HCT116 (cell line): ENCODE measurements around the gene SLC25A52. TPM values are rescaled to one million over a fixed set of nuclear protein-coding genes. Genes with fewer than 3 reads are reported as not detected.

ENCODE experiments used
- ATAC-seq: fragments of 200-7000 bp; cut with Tn5 transposase; 2 replicates; pipeline ENCODE4 v1.9.1; 2020; ENCODE audit warnings: mild to moderate bottlenecking, moderate library complexity
- BruUV-seq: library from RNA; stranded (reverse); fragments of 400-500 nt; replicated peaks from 2 replicates; lab custom pipeline; 2021; lab: Mats Ljungman, UMichigan
- CTCF ChIA-PET: fragments of 300-600 bp; sonication (Branson Sonifier 250); formaldehyde crosslinking; loops from one replicate; lab custom pipeline; 2021; ENCODE audit warnings: antibody characterized with exemption; lab: Charles Lee
- POLR2A ChIA-PET: fragments of 300-600, 350-600 bp; sonication (Branson Sonifier 250); formaldehyde crosslinking; loops from one replicate; lab custom pipeline; 2021; ENCODE audit warnings: antibody characterized with exemption; lab: Charles Lee
- RAD21 ChIA-PET, 2 experiments: fragments of 300-600 bp; sonication (Branson Sonifier 250); formaldehyde crosslinking; loops; one replicate each; lab custom pipeline; 2023; ENCODE audit warnings: low total read pairs in 2 of 2; ENCODE audit not compliant: uncharacterized antibody in 2 of 2, unreplicated experiment in 2 of 2, low non-redundant PET in 1 of 2; lab: Charles Lee
- DNase-seq: peaks from one replicate; pipeline ENCODE4 v3.0.0-alpha.2; 2010; ENCODE audit warnings: low read depth, low spot score
- H2AFZ ChIP-seq: fragments of 200-600 bp; shearing (Covaris generic), sonication (generic); 2 replicates; pipeline ENCODE4 v1.6.1; 2017; ENCODE audit warnings: low read depth, mixed run types, mixed read lengths, antibody characterized with exemption, low read length; ENCODE audit not compliant: poor library complexity, severe bottlenecking
- H3K27ac ChIP-seq: 2 replicates; pipeline ENCODE4 v1.5.1; 2012; ENCODE audit warnings: low read depth, low read length
- H3K27me3 ChIP-seq: fragments of 200-600 bp; sonication (generic); 2 replicates; pipeline ENCODE4 v1.6.1; 2016; ENCODE audit warnings: mixed run types, low read length, mixed read lengths; ENCODE audit not compliant: insufficient read depth
- H3K36me3 ChIP-seq, 2 experiments: fragments of 200-500 bp in 1 of 2; fragments of 200-600 bp in 1 of 2; sonication (Bioruptor generic) in 1 of 2; sonication (generic) in 1 of 2; 2 replicates each; pipeline versions ENCODE4 v1.5.1 to v1.6.1; 2014 to 2016; ENCODE audit warnings: low read length in 2 of 2, inconsistent platforms in 1 of 2, mixed read lengths in 1 of 2, mixed run types in 1 of 2; ENCODE audit not compliant: insufficient read depth in 2 of 2, control insufficient read depth in 1 of 2
- H3K4me1 ChIP-seq, 2 experiments: fragments of 200-600 bp in 1 of 2; sonication (generic) in 1 of 2; 2 replicates each; pipeline versions ENCODE4 v1.5.1 to v1.6.1; 2012 to 2017; ENCODE audit warnings: low read length in 2 of 2, inconsistent platforms in 1 of 2, mild to moderate bottlenecking in 1 of 2, mixed read lengths in 1 of 2, mixed run types in 1 of 2, moderate library complexity in 1 of 2; ENCODE audit not compliant: insufficient read depth in 2 of 2, control insufficient read depth in 1 of 2
- H3K4me2 ChIP-seq: fragments of 200-600 bp; sonication (generic); 2 replicates; pipeline ENCODE4 v1.6.1; 2017; ENCODE audit warnings: mixed run types, low read length, mixed read lengths
- H3K4me3 ChIP-seq, 2 experiments: fragments of 200-600 bp in 1 of 2; sonication (generic) in 1 of 2; replicated peaks in 1 of 2; 2 replicates each; pipeline ENCODE4 v1.5.1; 2011 to 2016; ENCODE audit warnings: low read length in 2 of 2, control low read depth in 1 of 2, low read depth in 1 of 2, mild to moderate bottlenecking in 1 of 2, mixed read lengths in 1 of 2, mixed run types in 1 of 2
- H3K79me2 ChIP-seq: fragments of 200-600 bp; sonication (generic); 2 replicates; pipeline ENCODE4 v1.6.1; 2017; ENCODE audit warnings: mild to moderate bottlenecking, mixed run types, low read length, moderate library complexity, mixed read lengths; ENCODE audit not compliant: insufficient read depth
- H3K9ac ChIP-seq: fragments of 200-600 bp; sonication (generic); 2 replicates; pipeline ENCODE4 v1.6.1; 2016; ENCODE audit warnings: low read length, mixed read lengths
- H3K9me2 ChIP-seq: fragments of 200-600 bp; sonication (generic), shearing (Covaris generic); 2 replicates; pipeline ENCODE4 v1.6.1; 2017; ENCODE audit warnings: mixed run types, mild to moderate bottlenecking, moderate library complexity; ENCODE audit not compliant: insufficient read depth
- H3K9me3 ChIP-seq, 2 experiments: fragments of 200-500 bp in 1 of 2; fragments of 200-600 bp in 1 of 2; sonication (Bioruptor generic) in 1 of 2; sonication (generic) in 1 of 2; 2 replicates each; pipeline ENCODE4 v1.6.1; 2014 to 2017; ENCODE audit warnings: low read length in 2 of 2, mixed read lengths in 2 of 2, inconsistent platforms in 1 of 2, low read depth in 1 of 2, mild to moderate bottlenecking in 1 of 2, mixed run types in 1 of 2, moderate library complexity in 1 of 2; ENCODE audit not compliant: control insufficient read depth in 1 of 2, insufficient read depth in 1 of 2
- H4K20me1 ChIP-seq: fragments of 200-600 bp; sonication (generic), shearing (Covaris generic); 2 replicates; pipeline ENCODE4 v1.6.1; 2017; ENCODE audit warnings: mixed run types, mild to moderate bottlenecking, moderate library complexity; ENCODE audit not compliant: insufficient read depth
- CBX3 ChIP-seq: IDR thresholded peaks from 2 replicates; pipeline ENCODE4 v1.6.1; 2012; ENCODE audit warnings: low read depth
- CEBPB ChIP-seq: IDR thresholded peaks from 2 replicates; pipeline ENCODE4 v1.6.1; 2012; ENCODE audit warnings: low read depth
- EGR1 ChIP-seq: IDR thresholded peaks from 2 replicates; pipeline ENCODE4 v1.6.1; 2012; ENCODE audit warnings: low read depth
- ELF1 ChIP-seq: IDR thresholded peaks from 2 replicates; pipeline ENCODE4 v1.6.1; 2012; ENCODE audit warnings: low read depth, borderline replicate concordance
- EZH2 ChIP-seq: fragments of 200-600 bp; sonication (generic); IDR thresholded peaks from 2 replicates; pipeline ENCODE4 v1.6.1; 2017; ENCODE audit warnings: antibody characterized with exemption, mixed run types
- EZH2phosphoT487 ChIP-seq: fragments of 200-600 bp; IDR thresholded peaks from 2 replicates; pipeline ENCODE4 v1.6.1; 2018; ENCODE audit warnings: antibody characterized with exemption, borderline replicate concordance
- FOSL1 ChIP-seq: IDR thresholded peaks from 2 replicates; pipeline ENCODE4 v1.6.1; 2012; ENCODE audit warnings: low read depth
- JUND ChIP-seq: IDR thresholded peaks from 2 replicates; pipeline ENCODE4 v1.6.1; 2012
- POLR2A ChIP-seq: IDR thresholded peaks from 2 replicates; pipeline ENCODE4 v1.7.0; 2011; ENCODE audit warnings: borderline replicate concordance; ENCODE audit not compliant: insufficient read depth, insufficient read length; ENCODE audit errors: extremely low read depth
- POLR2AphosphoS5 ChIP-seq: IDR thresholded peaks from 2 replicates; pipeline ENCODE4 v1.6.1; 2011; ENCODE audit warnings: mild to moderate bottlenecking, low read depth, low read length, moderate library complexity
- SIN3A ChIP-seq: IDR thresholded peaks from 2 replicates; pipeline ENCODE4 v1.6.1; 2012; ENCODE audit warnings: low read depth
- SP1 ChIP-seq: IDR thresholded peaks from 2 replicates; pipeline ENCODE4 v1.6.1; 2012; ENCODE audit warnings: low read depth
- SRF ChIP-seq: IDR thresholded peaks from 2 replicates; pipeline ENCODE4 v1.6.1; 2012; ENCODE audit warnings: low read depth
- YY1 ChIP-seq: IDR thresholded peaks from 2 replicates; pipeline ENCODE4 v1.6.1; 2011; ENCODE audit warnings: low read length, low read depth, moderate library complexity, mild to moderate bottlenecking; ENCODE audit not compliant: insufficient replicate concordance; ENCODE audit errors: extremely low read depth
- ZFX ChIP-seq: fragments of 450-650 bp; IDR thresholded peaks from 2 replicates; pipeline ENCODE4 v1.6.1; 2017
- ZNF274 ChIP-seq: fragments of 200-500 bp; sonication (Bioruptor generic); IDR thresholded peaks from 2 replicates; pipeline ENCODE4 v1.6.1; 2014; ENCODE audit warnings: mild to moderate bottlenecking, low read depth, low read length, inconsistent platforms
- intact Hi-C: fragments of 100-400 bp; cut with micrococcal nuclease; formaldehyde crosslinking; loops from 2 replicates; pipeline ENCODE4 v1.10.0; 2022
- total RNA-seq: library from RNA; stranded (reverse); gene quantifications from one replicate; pipeline ENCODE4 v1.2.1, GENCODE V29; 2021; ENCODE audit not compliant: unreplicated experiment
- TF ChIP-seq, protein P1 (sequence below): IDR thresholded peaks from 2 replicates; pipeline ENCODE4 v1.6.1; 2011; ENCODE audit warnings: mild to moderate bottlenecking, low read length, moderate library complexity; ENCODE audit not compliant: insufficient replicate concordance; ENCODE audit errors: extremely low read depth
- TF ChIP-seq, protein P2 (sequence below), 3 experiments: fragments of 200-600 bp in 1 of 3; sonication (generic) in 1 of 3; IDR thresholded peaks in 2 of 3; conservative IDR thresholded peaks in 1 of 3; 2 replicates each; pipeline ENCODE4 v1.5.1; 2012 to 2017; ENCODE audit warnings: low read depth in 2 of 3, low read length in 2 of 3, antibody characterized with exemption in 1 of 3, borderline replicate concordance in 1 of 3, control low read depth in 1 of 3, mild to moderate bottlenecking in 1 of 3, mixed read lengths in 1 of 3, mixed run types in 1 of 3, moderate library complexity in 1 of 3; ENCODE audit not compliant: insufficient read depth in 1 of 3
- TF ChIP-seq, protein P3 (sequence below): IDR thresholded peaks from 2 replicates; pipeline ENCODE4 v1.6.1; 2012

Gene SLC25A52
- total RNA-seq, 1 experiment from 2014 or later = not detected

DNA sequence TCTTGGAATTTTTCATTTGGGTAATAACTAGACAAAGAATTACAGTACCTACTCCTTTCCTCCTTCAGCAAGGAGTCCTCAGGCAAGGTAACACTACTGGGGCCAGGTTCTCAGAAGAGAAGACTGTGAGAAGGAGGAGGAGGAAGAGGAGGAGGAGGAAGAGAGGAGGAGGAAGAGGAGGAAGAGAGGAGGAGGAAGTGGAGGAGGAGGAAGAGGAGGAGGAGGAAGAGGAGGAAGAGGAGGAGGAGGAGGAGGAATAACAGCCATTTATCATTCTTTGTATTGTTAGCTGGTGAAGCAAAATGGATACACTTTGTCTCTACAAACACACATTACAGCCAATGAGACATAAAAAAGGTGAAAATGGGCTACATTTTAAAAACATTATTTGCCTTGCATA lies 32.9 kb upstream of the SLC25A52 start:
- Histone ChIP-seq H3K9me2 (no peaks in the 10 kb centered on the region), H3K9me3 (no peaks in the 10 kb centered on the region)

More for the DNA sequence above, 32.9 kb upstream of the SLC25A52 start:
- Histone ChIP-seq H3K4me3 (no peak overlapping the region), H3K27ac (no peak overlapping the region), H3K79me2 (no peaks in the 10 kb centered on the region), H3K27me3 (no peaks in the 10 kb centered on the region), H2AFZ (no peak overlapping the region), H4K20me1 (no peaks in the 10 kb centered on the region), H3K4me1 (no peaks in the 10 kb centered on the region), H3K36me3 (no peaks in the 10 kb centered on the region), H3K9ac (no peak overlapping the region), H3K4me2 (no peak overlapping the region)
- no peak for TF ChIP-seq SP1
- TF ChIP-seq CEBPB = no peak
- no peak for TF ChIP-seq POLR2A
- TF ChIP-seq ZNF274 = no peak
- no peak for TF ChIP-seq ELF1
- TF ChIP-seq JUND = no peak
- no peak for TF ChIP-seq SIN3A
- no peak for TF ChIP-seq ZFX
- no peak for TF ChIP-seq FOSL1
- TF ChIP-seq, protein P1, sequence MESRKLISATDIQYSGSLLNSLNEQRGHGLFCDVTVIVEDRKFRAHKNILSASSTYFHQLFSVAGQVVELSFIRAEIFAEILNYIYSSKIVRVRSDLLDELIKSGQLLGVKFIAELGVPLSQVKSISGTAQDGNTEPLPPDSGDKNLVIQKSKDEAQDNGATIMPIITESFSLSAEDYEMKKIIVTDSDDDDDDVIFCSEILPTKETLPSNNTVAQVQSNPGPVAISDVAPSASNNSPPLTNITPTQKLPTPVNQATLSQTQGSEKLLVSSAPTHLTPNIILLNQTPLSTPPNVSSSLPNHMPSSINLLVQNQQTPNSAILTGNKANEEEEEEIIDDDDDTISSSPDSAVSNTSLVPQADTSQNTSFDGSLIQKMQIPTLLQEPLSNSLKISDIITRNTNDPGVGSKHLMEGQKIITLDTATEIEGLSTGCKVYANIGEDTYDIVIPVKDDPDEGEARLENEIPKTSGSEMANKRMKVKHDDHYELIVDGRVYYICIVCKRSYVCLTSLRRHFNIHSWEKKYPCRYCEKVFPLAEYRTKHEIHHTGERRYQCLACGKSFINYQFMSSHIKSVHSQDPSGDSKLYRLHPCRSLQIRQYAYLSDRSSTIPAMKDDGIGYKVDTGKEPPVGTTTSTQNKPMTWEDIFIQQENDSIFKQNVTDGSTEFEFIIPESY = no peak
- TF ChIP-seq EZH2 = no peak
- TF ChIP-seq CBX3 = no peak
- no peak for TF ChIP-seq YY1
- no peak for TF ChIP-seq SRF
- no peak for TF ChIP-seq EZH2phosphoT487
- no peak for TF ChIP-seq EGR1
- TF ChIP-seq, protein P2, sequence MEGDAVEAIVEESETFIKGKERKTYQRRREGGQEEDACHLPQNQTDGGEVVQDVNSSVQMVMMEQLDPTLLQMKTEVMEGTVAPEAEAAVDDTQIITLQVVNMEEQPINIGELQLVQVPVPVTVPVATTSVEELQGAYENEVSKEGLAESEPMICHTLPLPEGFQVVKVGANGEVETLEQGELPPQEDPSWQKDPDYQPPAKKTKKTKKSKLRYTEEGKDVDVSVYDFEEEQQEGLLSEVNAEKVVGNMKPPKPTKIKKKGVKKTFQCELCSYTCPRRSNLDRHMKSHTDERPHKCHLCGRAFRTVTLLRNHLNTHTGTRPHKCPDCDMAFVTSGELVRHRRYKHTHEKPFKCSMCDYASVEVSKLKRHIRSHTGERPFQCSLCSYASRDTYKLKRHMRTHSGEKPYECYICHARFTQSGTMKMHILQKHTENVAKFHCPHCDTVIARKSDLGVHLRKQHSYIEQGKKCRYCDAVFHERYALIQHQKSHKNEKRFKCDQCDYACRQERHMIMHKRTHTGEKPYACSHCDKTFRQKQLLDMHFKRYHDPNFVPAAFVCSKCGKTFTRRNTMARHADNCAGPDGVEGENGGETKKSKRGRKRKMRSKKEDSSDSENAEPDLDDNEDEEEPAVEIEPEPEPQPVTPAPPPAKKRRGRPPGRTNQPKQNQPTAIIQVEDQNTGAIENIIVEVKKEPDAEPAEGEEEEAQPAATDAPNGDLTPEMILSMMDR (IDR thresholded peaks at IDR 0.05 in 2 of 3, conservative IDR thresholded peaks at IDR 0.05 in 1 of 3; ENCODE audit: borderline replicate concordance in 1 of 3, insufficient read depth in 1 of 3, low read depth in 2 of 3, low read length in 2 of 3) = no peak
- TF ChIP-seq, protein P3, sequence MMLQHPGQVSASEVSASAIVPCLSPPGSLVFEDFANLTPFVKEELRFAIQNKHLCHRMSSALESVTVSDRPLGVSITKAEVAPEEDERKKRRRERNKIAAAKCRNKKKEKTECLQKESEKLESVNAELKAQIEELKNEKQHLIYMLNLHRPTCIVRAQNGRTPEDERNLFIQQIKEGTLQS = no peak
- TF ChIP-seq POLR2AphosphoS5 = no peak
- ATAC-seq = no peak
- ChIA-PET POLR2A (no interaction called here), RAD21 (no interaction called here), CTCF (no interaction called here)
- no peak for DNase-seq
- intact Hi-C loops = no loop called here
- no TSS peak for BruUV-seq
